Lower lobe of right lung (tissue), 2 donors: ENCODE data around the gene NTN3. TPM values are rescaled to one million over a fixed set of nuclear protein-coding genes. Genes with fewer than 3 reads are reported as not detected.

Experiments
- ATAC-seq, 2 donors: fragments of 200-7000 bp; cut with Tn5 transposase; one replicate each; pipeline ENCODE4 v1.9.1; 2020 to 2022; ENCODE audit warnings: mild to moderate bottlenecking in 2 of 2, moderate library complexity in 2 of 2
- DNase-seq: peaks from one replicate; pipeline ENCODE4 v3.0.0-alpha.2; 2020
- H3K27ac ChIP-seq: fragments of 200-600 bp; one replicate; pipeline ENCODE4 v1.8.0; 2022
- H3K27me3 ChIP-seq: fragments of 200-600 bp; one replicate; pipeline ENCODE4 v1.8.0; 2022; ENCODE audit warnings: low read depth
- H3K36me3 ChIP-seq: fragments of 200-600 bp; one replicate; pipeline ENCODE4 v1.8.0; 2022; ENCODE audit warnings: mild to moderate bottlenecking
- H3K4me1 ChIP-seq: fragments of 200-600 bp; one replicate; pipeline ENCODE4 v1.8.0; 2022
- H3K4me3 ChIP-seq: fragments of 200-600 bp; one replicate; pipeline ENCODE4 v1.8.0; 2022; ENCODE audit warnings: mild to moderate bottlenecking
- H3K9me3 ChIP-seq: fragments of 200-600 bp; one replicate; pipeline ENCODE4 v1.8.0; 2022
- CTCF ChIP-seq: fragments of 200-600 bp; IDR thresholded peaks from one replicate; pipeline ENCODE4 v1.8.0; 2022; ENCODE audit warnings: antibody characterized with exemption, mild to moderate bottlenecking
- intact Hi-C: fragments of 100-400 bp; cut with DNase I; formaldehyde crosslinking; loops from one replicate; pipeline ENCODE4 v1.11.0; 2022
- total RNA-seq: library from RNA; stranded (reverse); fragmentation: NEBNext Ultra II Directional; extraction: Animal tissue kit (Norgen Biotek cat#: 25700); gene quantifications from one replicate; pipeline ENCODE4 v1.2.1, GENCODE V29; 2021
- donor health status: DM: no; HTN: yes; CAD: no; lungs with severe emphysema.

The NTN3 gene
- total RNA-seq, 1 donor from 2014 or later, result 0.24 TPM

GRCh38 chr16:2511996-2512734, 41.1 kb downstream of the NTN3 start:
- H3K9me3 ChIP-seq, result no peaks in the 10 kb centered on the region
- DNase-seq (no peak), ATAC-seq (no peak)
- peaks cover 3% of the 10 kb centered on the region for H3K36me3 ChIP-seq
- intact Hi-C loops, result no loop called here
- no peaks in the 10 kb centered on the region for H3K27me3 ChIP-seq
- no peak for TF ChIP-seq CTCF
- peaks cover 46% of the 10 kb centered on the region for H3K4me1 ChIP-seq
- H3K27ac ChIP-seq, result peak overlapping the region; percentile 98
- no peak overlapping the region for H3K4me3 ChIP-seq

GRCh38 chr16:2512735-2513404, 41.8 kb downstream of the NTN3 start:
- intact Hi-C loops, result no loop called here
- Histone ChIP-seq H3K27me3 (no peaks in the 10 kb centered on the region), H3K4me3 (peak overlapping the region; percentile 85), H3K4me1 (peaks cover 51% of the 10 kb centered on the region), H3K36me3 (no peaks in the 10 kb centered on the region), H3K27ac (peak overlapping the region; percentile 98), H3K9me3 (no peaks in the 10 kb centered on the region)
- no peak for TF ChIP-seq CTCF
- ATAC-seq (peak in 1 of 2 donors; percentile 1), DNase-seq (peak; percentile 50)

- no peaks in the 10 kb centered on the region for H3K27me3 ChIP-seq
- no peaks in the 10 kb centered on the region for H3K36me3 ChIP-seq
- intact Hi-C loops, result no loop called here
- DNase-seq (peak; percentile 96), ATAC-seq (peak; percentile 90 to 92)
- no peak for TF ChIP-seq CTCF
- peaks cover 59% of the 10 kb centered on the region for H3K4me1 ChIP-seq
- H3K27ac ChIP-seq, result peak within 1 kb of the TSS; percentile 98
- peak within 1 kb of the TSS; percentile 85 for H3K4me3 ChIP-seq
- H3K9me3 ChIP-seq, result no peaks in the 10 kb centered on the region
Measured at GRCh38 chr16:2513405-2514332, 42.6 kb downstream of the NTN3 start, which contains the start of gene ATP6V0C. TSS of gene ATP6V0C (plus strand) at chr16:2513952. CDS start at chr16:2514104, 152 bp downstream.

- no peaks in the 10 kb centered on the region for H3K27me3 ChIP-seq
- no peaks in the 10 kb centered on the region for H3K9me3 ChIP-seq
- DNase-seq (no peak), ATAC-seq (peak; percentile 4 to 9)
- no peak for TF ChIP-seq CTCF
- H3K4me3 ChIP-seq, result peak overlapping the region; percentile 85
- peaks cover 68% of the 10 kb centered on the region for H3K4me1 ChIP-seq
- intact Hi-C loops, result no loop called here
- peak overlapping the region; percentile 98 for H3K27ac ChIP-seq
- peaks cover 7% of the 10 kb centered on the region for H3K36me3 ChIP-seq
Measured at GRCh38 chr16:2514333-2515179, 43.5 kb downstream of the NTN3 start.
